Measurements from ENCODE around the gene MYCN.
"Not testable (repeated sequence)": the region's sequence is repeated elsewhere in the genome, so short reads cannot be mapped to it uniquely, and the experiment has no call there.

MYCN gene

GRCh38 chr2:15901095-15901807 lies 39.1 kb upstream of the MYCN start:
- no peak overlapping the region for H3K4me3 ChIP-seq (ENCODE audit: control insufficient read depth, low read depth, low read length)
- no peak for DNase-seq (ENCODE audit: low read depth)
- no peak for TF ChIP-seq CTCF (IDR thresholded peaks at IDR 0.05; ENCODE audit: control insufficient read depth, insufficient read depth, low read depth, low read length, missing control alignments)

- DNase-seq (ENCODE audit: low read depth): no peak
- TF ChIP-seq CTCF (IDR thresholded peaks at IDR 0.05; ENCODE audit: control insufficient read depth, insufficient read depth, low read depth, low read length, missing control alignments): no peak
- no peak overlapping the region for H3K4me3 ChIP-seq (ENCODE audit: control insufficient read depth, low read depth, low read length)
Observed at GRCh38 chr2:15901808-15902130, 38.6 kb upstream of the MYCN start.

GRCh38 chr2:15903910-15904309 lies 36.4 kb upstream of the MYCN start:
- not testable (repeated sequence) for H3K4me3 ChIP-seq (ENCODE audit: control insufficient read depth, low read depth, low read length); DNase-seq (ENCODE audit: low read depth)

- TF ChIP-seq CTCF (IDR thresholded peaks at IDR 0.05; ENCODE audit: control insufficient read depth, insufficient read depth, low read depth, low read length, missing control alignments): no peak
- no peak for DNase-seq (ENCODE audit: low read depth)
- no peak overlapping the region for H3K4me3 ChIP-seq (ENCODE audit: control insufficient read depth, low read depth, low read length)
Observed at GRCh38 chr2:15905267-15905645, 35.1 kb upstream of the MYCN start.

GRCh38 chr2:15905986-15906491 lies 34.3 kb upstream of the MYCN start:
- H3K4me3 ChIP-seq (ENCODE audit: control insufficient read depth, low read depth, low read length): no peak overlapping the region
- TF ChIP-seq CTCF (IDR thresholded peaks at IDR 0.05; ENCODE audit: control insufficient read depth, insufficient read depth, low read depth, low read length, missing control alignments): no peak
- DNase-seq (ENCODE audit: low read depth): no peak

- TF ChIP-seq CTCF (IDR thresholded peaks at IDR 0.05; ENCODE audit: control insufficient read depth, insufficient read depth, low read depth, low read length, missing control alignments): no peak
- DNase-seq (ENCODE audit: low read depth): no peak
- H3K4me3 ChIP-seq (ENCODE audit: control insufficient read depth, low read depth, low read length): no peak overlapping the region
Observed at GRCh38 chr2:15906778-15907177, 33.6 kb upstream of the MYCN start.

- H3K4me3 ChIP-seq (ENCODE audit: control insufficient read depth, low read depth, low read length): no peak overlapping the region
- no peak for TF ChIP-seq CTCF (IDR thresholded peaks at IDR 0.05; ENCODE audit: control insufficient read depth, insufficient read depth, low read depth, low read length, missing control alignments)
- DNase-seq (ENCODE audit: low read depth): no peak
Observed at GRCh38 chr2:15907461-15908324, 32.7 kb upstream of the MYCN start.
